GM21423 (cell line): ENCODE results near the gene DLG2.
A peak's percentile ranks its signal among the peaks of the same experiment; 100 is the strongest.

Experiments used
- ATAC-seq: cut with Tn5 transposase; IDR thresholded peaks from one replicate; pipeline ENCODE4 v1.9.1; 2021; ENCODE audit warnings: mild to moderate bottlenecking, moderate library complexity; ENCODE audit not compliant: unreplicated experiment

The DLG2 gene

DNA sequence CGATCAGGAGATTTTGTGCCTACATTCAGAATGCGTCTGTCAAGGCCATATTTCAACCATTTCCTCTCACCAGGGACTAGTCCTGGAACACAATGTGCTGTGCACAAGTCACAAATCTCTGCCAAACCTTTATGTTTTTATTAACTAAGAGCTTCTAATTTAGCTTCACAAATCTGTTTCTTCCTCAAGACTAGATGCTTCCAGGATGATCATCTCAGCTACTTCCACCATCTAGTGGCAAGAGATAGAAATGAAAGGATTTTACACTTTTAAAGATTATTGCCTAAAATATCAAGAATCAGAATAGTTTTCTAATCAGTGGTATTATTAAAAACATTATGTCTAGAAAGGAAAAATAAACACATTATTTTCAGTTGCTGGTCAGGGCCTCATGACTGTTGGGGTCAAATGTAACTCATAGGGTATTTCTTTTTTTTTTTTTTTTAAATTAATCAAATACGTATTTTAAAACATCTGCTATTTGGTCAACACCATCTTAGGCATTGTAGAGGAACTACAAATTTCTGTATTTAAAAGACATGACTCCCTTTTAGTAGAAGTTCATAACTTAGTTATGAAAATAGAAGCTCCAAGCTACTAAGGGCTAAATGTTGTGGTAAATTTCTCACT lies 1102.6 kb downstream of the DLG2 start:
- ATAC-seq = no peak

- no peak for ATAC-seq
These were observed 1104.8 kb downstream of the DLG2 start for GRCh38 chr11:84522331-84522730.

DNA sequence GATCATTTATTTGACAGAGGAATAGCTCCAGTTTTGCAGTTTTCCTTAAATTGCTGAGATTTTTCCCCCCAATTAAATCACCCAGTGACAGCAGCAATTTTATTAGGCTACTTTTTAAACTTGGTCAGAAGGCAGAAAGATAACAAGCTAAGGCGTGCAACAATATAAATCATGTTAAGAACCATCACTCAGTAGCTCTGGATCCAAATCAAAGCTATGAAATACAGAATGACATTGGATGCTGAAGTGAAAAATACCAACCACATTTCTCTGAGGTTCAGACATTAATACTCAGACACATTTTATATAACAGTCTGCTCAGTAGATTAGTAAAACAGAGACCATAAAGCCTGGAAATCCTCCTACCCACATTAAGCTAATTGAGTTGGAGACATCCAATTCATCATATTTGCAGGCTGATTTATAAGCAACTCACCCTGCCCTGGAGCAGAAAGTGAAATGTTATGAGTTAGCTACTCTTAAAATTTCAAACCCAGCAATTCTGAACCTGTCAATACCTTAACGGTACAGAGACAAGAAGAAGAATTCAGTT lies 1108.4 kb downstream of the DLG2 start:
- ATAC-seq = no peak

- no peak for ATAC-seq
These were observed 1112.7 kb downstream of the DLG2 start for GRCh38 chr11:84514436-84514835.

- ATAC-seq = no peak
These were observed 1123.6 kb downstream of the DLG2 start for GRCh38 chr11:84503503-84503902.

- no peak for ATAC-seq
These were observed 1125.4 kb downstream of the DLG2 start for GRCh38 chr11:84501750-84502149.

GRCh38 chr11:84497981-84498411 lies 1129.1 kb downstream of the DLG2 start:
- no peak for ATAC-seq

GRCh38 chr11:84497181-84497580 lies 1130.0 kb downstream of the DLG2 start:
- ATAC-seq = no peak

- ATAC-seq = no peak
These were observed 1131.0 kb downstream of the DLG2 start for GRCh38 chr11:84496122-84496521.

DNA sequence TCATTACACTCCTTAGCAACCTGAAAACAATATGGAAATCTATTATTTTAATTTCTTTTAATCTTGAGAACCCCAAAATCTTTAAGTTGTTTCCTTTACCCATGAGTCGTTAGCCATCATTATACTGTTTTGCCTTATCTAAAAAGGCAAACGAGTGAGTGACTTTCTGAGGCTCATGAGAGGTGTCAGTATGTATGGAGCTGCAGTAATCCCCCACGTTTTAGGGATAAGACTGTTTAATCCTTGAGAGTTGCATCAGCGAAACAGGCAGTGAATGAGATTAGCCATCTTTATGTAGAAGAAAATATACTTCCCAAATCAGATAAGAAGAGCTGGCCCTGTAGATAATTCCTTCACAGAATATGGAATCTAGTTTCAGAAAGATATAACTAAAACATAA lies 1147.0 kb downstream of the DLG2 start:
- ATAC-seq = no peak

DNA sequence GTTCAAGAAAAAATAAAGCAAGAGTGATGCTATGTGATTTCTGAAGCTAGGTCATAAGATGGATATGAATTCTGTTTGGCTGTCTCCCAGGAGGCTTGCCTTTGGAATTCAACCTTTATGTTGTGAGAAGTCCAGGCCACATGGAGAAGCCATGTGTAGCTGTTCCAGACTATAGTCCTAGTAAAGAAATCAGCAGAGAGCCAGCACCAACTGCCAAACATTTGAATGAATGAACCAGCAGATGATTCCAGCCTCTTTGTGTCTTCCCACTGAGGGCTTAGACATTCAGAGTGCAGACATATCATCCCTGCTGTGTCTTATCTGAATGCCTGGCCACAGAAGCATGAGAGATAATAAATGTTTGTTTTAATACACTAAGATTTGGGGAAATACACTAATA lies 1150.6 kb downstream of the DLG2 start:
- ATAC-seq = no peak

GRCh38 chr11:84471501-84471900 lies 1155.6 kb downstream of the DLG2 start:
- ATAC-seq = no peak

- ATAC-seq = no peak
These were observed 1158.9 kb downstream of the DLG2 start for GRCh38 chr11:84468235-84468634.

DNA sequence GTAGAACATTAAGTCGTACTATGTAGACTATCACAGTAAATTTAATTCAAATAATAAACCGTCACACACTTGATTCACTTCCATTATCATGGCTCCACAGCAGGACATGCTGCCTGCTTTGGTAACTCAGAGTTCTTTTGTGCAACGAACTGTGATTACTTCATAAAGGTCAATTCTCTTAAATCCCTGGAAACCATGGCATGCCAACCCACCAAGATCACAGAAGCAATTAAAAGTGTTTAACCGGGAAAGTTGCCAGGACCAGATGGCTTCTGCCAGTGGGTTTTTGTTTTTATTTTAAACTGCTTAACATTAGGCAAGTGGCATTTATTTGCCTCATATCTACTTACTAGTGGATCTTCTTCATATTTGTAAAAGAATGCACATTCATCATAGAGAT lies 1162.1 kb downstream of the DLG2 start:
- ATAC-seq = no peak

DNA sequence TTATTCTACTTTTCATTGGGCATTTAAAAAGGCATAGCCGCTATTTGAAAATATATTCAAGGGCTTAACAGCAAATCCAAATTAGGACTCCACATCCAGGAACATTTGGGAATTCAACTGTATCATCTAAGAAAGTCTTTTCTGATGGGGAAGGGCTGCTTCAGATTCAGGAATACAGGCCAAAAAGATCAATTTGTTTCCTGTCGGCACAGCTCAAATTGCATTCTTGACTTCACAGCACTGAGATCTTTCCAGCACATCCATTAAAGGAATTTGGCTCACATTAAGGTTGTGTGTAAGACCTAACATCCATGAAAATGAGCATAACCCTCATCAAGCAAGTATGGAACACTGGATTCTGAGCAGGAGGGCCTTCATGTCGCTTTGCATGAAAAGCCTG lies 1171.5 kb downstream of the DLG2 start:
- no peak for ATAC-seq

DNA sequence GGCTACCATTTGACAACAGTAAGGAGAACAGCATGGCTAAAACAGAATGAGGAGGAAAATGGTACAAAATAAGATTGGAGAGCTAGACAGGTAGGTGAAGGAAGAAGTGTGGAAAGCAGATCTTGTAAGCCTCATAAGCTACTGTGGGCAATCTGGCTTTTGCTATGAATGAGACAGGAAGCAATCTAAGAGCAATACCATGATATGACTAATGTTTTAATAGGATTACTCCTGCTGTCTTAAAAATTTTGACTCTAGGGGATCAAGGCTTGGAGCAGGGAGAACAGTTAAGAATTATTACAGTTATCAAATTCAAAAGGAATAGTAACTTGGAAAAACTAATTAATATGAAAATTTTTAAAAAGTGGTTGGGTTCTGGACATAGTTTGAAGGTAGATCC lies 1174.9 kb downstream of the DLG2 start:
- ATAC-seq = no peak

DNA sequence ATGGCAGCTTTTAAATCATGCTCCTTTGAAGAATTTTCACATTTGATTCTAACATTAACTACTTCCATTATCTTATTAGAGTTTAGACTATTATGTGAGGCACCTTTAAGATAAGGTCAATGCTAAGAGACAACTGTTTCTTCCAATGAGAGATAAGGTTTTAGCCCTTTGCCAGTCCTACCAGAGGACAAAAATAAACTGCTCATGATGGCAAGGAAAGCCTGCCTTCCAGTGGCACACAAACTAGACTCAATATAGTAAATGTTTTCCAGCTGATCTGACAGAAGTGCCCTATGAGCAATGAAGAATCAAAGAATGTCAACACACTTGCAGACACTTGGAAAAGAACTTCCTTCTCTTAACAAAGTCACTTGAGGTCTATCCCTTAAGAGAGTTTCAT lies 1188.6 kb downstream of the DLG2 start:
- no peak for ATAC-seq

DNA sequence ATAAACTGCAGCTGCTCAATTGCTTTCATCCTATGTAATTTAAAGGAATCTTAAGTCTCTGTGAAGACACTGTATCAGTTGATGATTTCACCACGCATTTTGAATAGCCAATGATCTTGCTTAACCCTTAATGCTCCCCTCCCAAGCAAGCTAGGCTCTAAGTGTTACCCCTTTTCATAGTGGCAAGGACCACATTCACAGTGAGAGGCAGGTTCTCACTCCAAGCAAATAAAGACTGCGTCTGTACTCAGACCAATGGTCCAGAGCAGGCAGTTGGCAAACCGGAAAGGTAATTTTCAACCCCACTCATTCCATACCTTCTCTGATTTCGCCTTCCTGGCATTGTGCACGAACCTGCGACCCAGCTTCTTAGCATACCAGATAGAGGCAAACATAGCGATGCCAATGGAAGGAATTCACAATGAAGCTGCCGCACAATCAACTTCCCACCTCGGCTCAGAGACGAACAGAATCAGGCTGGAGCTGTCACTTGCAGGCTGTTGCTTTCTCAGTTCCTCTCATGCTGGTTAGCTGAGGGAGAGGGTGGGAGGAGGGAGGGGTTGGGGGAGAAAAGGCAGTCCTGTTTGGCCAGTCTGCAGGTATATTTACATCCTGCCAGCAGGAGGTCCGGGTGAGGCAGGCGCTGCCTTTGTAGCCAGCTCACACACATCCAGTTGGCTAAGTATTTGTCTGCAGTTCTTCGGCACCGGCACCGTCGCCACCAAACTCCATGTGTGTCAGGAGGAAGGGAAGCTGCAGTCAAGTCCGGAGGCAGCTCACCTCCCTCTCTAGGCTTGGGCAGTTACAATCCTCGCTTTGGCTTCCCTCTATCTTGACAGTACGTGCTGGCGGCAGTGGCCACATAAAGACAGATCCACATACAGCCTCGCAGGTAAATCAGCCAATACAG lies 1189.8 kb downstream of the DLG2 start:
- ATAC-seq = peak; percentile 96

DNA sequence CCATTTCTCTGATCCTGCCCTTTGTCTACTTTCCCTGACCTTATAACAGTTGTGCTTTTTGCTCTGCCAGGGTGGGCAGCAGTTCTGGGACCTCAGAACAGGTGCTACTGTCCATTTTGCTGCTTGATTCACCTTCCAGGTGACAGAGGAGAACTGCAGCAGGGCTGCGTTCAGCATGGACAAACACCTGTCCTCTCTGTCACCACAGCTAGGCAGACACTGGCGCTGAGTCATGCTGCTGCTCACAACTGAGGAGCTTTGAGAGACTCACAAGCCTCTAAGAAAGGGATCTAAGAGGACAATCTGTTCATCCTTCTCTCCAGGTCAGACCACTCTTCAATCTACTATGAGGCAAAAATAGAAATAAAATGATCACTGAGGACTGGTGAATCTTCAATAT lies 1196.5 kb downstream of the DLG2 start:
- no peak for ATAC-seq

- ATAC-seq = no peak
These were observed 1201.5 kb downstream of the DLG2 start for GRCh38 chr11:84425673-84426072.

GRCh38 chr11:84420271-84420670 lies 1206.9 kb downstream of the DLG2 start:
- no peak for ATAC-seq

- no peak for ATAC-seq
These were observed 1207.5 kb downstream of the DLG2 start for GRCh38 chr11:84419616-84420015.
